ENCODE results near the gene CYB5R4. TPM values are rescaled to one million over a fixed set of nuclear protein-coding genes. Genes with fewer than 3 reads are reported as not detected.
"Not testable (repeated sequence)": the region's sequence is repeated elsewhere in the genome, so short reads cannot be mapped to it uniquely, and the experiment has no call there.

The CYB5R4 gene
- polyA plus RNA-seq, 3 donors = 9.6 to 12.2 (median 10.2) TPM

DNA sequence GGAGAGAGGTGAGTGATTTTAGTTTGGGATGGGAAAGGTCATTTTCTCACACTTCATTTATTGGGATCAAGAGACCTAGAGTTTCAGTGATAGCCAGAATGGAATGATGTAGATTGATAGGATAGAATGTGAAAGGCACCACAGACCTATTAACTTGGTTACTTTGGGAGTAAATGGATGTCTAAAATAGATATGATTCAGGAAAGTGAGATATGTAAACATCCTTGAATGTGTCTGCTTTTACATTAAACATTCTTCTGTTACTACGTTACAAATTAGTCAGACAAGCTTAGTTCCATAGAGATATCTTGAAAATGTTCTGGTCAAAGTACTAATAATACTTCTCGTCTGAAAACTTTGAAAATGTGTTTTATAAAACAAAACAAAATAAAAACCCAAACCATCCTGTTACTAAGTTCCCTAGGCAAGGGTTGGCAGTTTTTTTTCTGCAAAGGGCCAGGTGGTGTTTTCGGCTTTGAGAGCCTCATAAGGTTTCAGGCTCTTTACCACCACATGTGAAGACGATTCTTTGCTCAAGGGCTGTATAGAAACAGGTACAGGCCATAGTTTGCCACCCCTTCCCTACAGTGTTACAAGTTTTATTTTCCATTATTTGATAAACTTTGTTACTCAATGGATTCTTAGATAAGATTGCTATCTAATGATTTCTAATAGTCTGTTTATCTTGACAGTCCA lies 3.4 kb downstream of the CYB5R4 start:
- DNase-seq (ENCODE audit: low read depth in 3 of 3, low spot score in 2 of 3) = no peak

GRCh38 chr6:83867043-83867442 lies 7.6 kb downstream of the CYB5R4 start:
- no peak for DNase-seq (ENCODE audit: low read depth in 3 of 3, low spot score in 2 of 3)

DNA sequence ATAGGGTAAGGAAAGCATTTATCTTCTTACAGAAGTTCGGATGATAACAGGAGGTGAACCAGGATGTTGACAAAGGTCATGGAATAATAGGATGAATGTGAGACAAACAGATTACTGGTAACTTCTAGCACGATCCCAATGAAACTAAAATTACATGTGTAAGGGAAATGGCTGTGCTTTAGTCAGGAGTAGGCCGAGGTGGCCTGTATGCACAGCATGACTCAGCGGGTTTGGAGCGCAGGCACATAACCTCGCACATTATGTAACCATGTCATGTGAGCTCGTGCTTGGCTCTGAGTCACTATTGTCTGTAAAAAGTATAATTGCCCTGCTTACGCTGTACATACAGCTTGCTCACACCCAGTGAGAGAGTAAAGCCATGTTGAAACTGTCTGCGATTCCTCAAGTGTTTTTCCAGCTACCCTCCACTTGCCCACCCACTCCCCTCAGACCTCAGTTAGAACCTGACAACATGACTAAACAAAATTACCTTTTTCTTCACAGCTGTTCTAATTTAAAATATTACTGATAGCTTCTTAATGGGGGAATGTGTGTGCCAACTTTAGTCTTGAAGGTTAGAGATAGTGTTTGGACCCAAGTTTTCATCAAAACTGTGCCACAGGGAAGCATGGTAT lies 8.2 kb downstream of the CYB5R4 start:
- no peak for DNase-seq (ENCODE audit: low read depth in 3 of 3, low spot score in 2 of 3)

DNA sequence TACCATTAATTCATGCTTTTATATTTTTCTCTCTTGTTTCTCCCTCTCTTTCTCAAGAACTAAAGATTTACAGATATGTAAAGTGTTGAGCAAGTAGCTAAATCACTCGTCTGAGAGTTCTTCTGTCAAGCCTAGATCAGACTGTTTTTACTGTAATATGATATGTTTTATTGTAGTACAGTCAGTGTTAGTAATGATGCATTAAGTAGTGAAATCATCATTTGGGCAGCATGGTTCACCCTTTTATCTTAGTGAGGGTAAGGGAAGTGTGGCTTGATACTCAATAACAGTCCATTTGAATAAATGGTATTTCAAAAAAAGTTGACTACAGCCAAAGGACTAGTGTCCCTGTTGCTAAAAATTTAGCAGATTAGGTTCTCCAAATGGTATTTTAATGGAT lies 9.2 kb downstream of the CYB5R4 start:
- DNase-seq (ENCODE audit: low read depth in 3 of 3, low spot score in 2 of 3) = no peak

GRCh38 chr6:83870649-83871048 lies 11.2 kb downstream of the CYB5R4 start:
- DNase-seq (ENCODE audit: low read depth in 3 of 3, low spot score in 2 of 3) = no peak

DNA sequence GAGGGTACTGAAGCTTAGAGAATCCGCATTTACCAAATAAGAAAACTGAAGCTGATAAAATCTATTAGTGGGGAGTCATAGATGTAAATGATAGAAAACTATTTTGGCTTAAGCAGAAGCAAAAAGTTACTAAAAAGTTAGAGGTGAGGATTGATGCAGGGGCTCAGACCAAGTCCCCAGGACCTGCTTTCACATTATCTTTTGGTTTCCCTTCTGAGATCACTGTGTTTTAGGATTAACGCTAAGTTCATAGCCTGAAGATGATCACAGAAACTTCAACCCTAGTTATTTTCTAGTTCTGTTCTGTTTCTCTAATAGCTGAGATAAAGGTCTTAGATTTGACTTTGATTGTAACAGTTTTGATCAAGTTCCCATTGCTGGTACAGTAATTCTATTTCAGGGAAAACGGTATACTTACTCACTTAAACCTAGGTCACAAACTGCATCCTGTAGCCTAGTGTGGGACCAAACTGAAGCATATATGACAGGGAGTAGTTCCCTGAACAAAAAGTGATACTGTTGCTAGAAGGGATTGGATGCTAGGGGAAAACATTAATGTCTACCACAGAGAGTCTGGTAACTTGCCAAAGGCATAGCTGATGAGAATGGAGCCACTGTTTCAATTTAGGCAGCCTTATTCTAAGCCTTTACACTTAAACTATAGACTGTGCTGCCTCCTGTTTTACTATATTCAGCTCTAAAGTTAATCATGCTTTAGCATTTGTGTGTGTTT lies 13.1 kb downstream of the CYB5R4 start:
- DNase-seq (ENCODE audit: low read depth in 3 of 3, low spot score in 2 of 3) = no peak

DNA sequence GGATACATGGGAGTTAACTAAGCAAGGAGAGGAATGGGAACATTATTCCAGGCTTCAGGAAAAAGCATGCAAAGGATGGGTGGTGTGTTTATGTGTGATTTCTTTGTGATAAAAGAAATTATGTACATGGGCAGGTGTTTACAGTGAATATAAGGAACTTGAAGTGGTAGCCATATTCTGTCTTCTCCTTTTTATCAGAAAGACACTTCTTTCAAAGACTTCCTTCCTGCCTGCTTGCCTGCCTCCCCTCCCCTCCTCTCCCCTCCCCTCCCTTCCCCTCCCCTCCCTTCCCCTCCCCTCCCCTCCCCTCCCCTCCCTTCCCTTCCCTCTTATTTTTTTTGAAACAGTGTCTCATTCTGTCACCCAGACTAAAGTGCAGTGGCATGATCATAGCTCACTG lies 14.4 kb downstream of the CYB5R4 start:
- DNase-seq (ENCODE audit: low read depth in 3 of 3, low spot score in 2 of 3) = no peak

DNA sequence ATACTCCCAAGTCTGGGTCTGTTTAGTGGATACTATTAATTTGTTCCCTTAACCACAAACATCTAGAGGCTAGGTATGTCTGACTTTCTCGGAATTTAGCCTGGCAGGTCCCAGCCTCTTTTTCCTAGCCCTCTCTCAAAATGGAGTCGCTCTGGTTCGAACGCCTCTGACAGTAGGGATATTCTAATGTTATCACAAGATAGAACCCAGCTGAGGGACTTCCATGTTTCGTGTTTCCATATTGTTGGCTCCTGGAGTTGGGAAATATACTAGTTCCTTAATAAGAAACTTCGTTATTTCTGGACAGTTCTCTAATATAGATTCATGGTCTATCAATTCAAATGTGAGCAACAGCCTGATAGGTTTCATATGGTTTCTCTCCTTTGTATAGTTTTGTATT lies 16.4 kb downstream of the CYB5R4 start:
- DNase-seq (ENCODE audit: low read depth in 3 of 3, low spot score in 2 of 3) = no peak

DNA sequence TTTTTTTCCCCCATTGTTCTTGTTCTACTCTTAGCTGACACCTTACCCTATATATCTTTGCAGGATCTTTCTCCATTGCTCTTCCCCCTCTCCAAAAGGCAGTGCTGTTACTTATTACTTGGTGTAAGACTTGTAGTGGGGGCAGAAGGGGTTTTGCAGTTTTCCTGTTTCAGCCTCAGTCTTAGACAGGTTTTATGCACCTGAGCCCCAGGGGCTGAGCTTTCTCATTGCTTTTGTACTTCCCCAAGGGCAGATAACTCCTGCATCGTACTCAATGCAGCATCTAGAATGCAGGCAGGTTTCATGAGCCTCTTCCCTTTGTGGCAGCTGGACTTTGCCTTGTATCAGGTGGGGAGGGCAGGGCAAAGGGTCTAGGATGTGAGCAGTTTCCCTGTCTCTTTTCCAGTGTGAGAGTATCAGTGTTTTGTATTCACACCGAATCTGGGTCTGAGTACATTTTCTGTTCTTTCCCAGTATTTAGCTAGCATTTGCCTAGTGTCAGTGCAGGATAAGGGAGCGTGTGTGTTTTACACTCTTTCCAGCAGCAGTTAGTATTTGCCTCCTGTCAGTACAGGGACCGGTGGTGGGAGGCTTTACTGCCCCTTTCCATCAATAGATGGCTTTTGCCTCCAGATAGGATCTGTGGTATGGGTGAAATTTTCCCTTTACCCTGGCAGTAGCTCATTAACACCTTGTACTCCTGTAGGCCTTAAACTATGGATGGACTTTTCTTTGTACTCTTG lies 19.6 kb downstream of the CYB5R4 start:
- no peak for DNase-seq (ENCODE audit: low read depth in 3 of 3, low spot score in 2 of 3)

DNA sequence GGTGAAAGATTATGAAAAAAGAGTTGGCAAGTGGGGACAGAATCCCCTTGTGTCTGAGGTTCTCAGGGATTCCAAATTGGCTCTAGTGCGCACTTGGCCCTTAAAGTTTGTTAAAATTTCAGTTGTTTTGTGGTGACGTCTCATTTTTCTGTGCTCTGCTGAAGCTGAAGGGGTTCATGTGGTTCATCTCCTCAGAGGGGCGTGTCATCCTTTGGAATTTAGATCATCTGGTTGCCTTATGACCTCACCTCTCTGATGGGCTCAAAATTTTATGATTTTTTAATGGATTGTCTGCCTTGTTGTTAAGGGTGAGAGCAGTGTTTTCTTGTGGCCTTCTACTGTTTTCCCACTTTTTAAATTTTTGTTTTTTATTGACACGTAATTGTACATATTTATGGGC lies 20.3 kb downstream of the CYB5R4 start:
- no peak for DNase-seq (ENCODE audit: low read depth in 3 of 3, low spot score in 2 of 3)

DNA sequence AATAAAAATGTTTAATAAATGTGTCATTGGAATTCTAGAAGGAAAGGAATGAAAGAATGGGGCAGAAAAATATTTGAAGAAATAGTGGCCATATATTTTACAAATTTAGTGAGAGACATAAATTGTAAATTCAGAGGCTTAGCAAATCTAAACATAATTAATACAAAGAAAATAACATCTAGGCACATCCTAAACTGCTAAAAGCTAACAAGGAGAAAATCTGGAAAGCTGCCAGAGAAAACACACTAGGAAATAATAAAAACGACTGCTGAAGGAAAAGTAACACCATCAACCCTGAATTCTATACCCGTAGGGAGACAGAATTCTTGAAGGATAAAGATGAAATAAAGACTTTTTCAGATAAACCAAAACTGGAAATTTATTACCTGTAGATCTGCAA lies 23.8 kb downstream of the CYB5R4 start:
- DNase-seq (ENCODE audit: low read depth in 3 of 3, low spot score in 2 of 3) = no peak

DNA sequence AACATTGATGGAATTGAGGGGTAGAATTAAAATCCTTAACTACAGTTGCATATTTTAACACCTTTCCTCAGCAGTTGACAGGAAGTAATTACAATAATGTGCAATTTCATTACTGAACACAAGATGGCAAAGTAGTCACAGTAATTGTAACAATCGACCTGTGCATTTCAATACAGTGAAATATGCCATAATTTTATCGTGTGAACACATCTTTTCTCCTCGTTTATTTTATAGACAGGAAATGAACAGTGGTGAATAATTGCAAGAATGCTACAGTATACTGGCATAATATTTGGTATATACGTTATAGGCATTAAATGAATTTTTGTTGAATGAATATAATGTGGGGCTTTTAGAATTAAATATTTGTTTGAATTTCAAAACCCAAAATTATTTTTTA lies 25.0 kb downstream of the CYB5R4 start:
- no peak for DNase-seq (ENCODE audit: low read depth in 3 of 3, low spot score in 2 of 3)

GRCh38 chr6:83885984-83886383 lies 26.5 kb downstream of the CYB5R4 start:
- no peak for DNase-seq (ENCODE audit: low read depth in 3 of 3, low spot score in 2 of 3)

- no peak for DNase-seq (ENCODE audit: low read depth in 3 of 3, low spot score in 2 of 3)
These were observed 30.1 kb downstream of the CYB5R4 start for GRCh38 chr6:83889621-83890020.

DNA sequence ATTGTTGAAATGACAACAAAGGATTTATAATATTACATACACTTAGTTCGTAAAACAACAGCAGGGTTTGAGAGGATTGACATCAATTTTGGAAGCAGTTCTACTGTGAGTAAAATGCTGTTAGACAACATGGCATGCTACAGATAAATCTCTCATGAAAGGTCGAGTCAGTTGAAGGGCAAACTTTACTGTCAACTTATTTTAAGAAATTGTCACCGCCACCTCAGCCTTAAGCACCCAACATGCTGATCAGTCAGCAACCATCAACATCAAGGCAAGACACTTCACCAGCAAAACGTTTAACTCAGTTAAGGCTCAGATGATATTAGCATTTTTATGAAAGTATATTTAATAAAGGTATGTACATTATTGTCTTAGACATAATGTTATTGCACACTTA lies 31.0 kb downstream of the CYB5R4 start:
- no peak for DNase-seq (ENCODE audit: low read depth in 3 of 3, low spot score in 2 of 3)

GRCh38 chr6:83891586-83891985 lies 32.1 kb downstream of the CYB5R4 start:
- DNase-seq (ENCODE audit: low read depth in 3 of 3, low spot score in 2 of 3) = no peak

DNA sequence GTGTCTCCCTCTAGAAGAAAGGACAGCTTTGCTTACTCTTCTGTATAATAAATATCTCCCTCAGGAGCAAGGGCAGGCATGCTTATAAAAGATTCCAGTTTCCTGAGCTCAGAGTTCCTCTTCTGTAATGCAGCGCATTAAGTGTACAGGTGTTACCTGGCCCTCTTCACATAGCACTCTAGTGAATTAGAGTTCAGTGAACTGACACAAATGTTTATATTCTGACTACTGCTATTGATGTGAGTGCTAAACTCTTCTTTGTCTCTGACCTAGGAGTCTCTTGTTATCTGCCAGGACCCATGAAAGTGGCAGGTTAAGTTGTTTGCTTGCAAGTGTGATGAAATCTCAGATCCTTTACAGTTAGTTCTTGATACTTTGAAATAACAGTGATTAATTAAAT lies 33.5 kb downstream of the CYB5R4 start:
- DNase-seq (ENCODE audit: low read depth in 3 of 3, low spot score in 2 of 3) = no peak

- not testable (repeated sequence) for DNase-seq (ENCODE audit: low read depth in 3 of 3, low spot score in 2 of 3)
These were observed 37.6 kb downstream of the CYB5R4 start for GRCh38 chr6:83897094-83897493.

GRCh38 chr6:83901624-83902023 lies 42.1 kb downstream of the CYB5R4 start:
- no peak for DNase-seq (ENCODE audit: low read depth in 3 of 3, low spot score in 2 of 3)

DNA sequence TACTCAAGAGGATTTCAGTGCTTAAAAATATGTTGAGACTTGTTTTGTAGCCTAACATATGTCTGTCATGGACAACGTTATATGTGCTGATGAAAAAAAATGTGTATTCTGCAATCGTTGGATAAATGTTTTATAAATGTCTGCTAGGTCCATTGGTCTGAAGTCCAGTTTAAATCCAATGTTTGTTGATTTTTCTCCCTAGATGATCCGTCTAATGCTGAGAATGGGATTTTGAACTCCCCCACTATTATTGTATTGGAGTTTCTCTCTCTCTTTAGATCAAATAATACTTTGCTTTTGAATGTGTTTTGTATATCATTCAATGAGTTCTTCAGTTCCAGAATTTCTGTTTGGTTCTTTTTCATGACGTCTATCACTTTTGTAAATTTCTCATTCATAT lies 44.9 kb downstream of the CYB5R4 start:
- no peak for DNase-seq (ENCODE audit: low read depth in 3 of 3, low spot score in 2 of 3)

- no peak for DNase-seq (ENCODE audit: low read depth in 3 of 3, low spot score in 2 of 3)
These were observed 46.2 kb downstream of the CYB5R4 start for GRCh38 chr6:83905648-83906047.
